ENCODE measurements around the gene LARP6. TPM values are rescaled to one million over a fixed set of nuclear protein-coding genes. Genes with fewer than 3 reads are reported as not detected.

Gene LARP6
- total and polyA plus RNA-seq, 2 of the 13 experiments (the other 11 are each of a cell fraction or from before 2014, with no cell fraction given): 2.9 to 8.2 TPM

DNA sequence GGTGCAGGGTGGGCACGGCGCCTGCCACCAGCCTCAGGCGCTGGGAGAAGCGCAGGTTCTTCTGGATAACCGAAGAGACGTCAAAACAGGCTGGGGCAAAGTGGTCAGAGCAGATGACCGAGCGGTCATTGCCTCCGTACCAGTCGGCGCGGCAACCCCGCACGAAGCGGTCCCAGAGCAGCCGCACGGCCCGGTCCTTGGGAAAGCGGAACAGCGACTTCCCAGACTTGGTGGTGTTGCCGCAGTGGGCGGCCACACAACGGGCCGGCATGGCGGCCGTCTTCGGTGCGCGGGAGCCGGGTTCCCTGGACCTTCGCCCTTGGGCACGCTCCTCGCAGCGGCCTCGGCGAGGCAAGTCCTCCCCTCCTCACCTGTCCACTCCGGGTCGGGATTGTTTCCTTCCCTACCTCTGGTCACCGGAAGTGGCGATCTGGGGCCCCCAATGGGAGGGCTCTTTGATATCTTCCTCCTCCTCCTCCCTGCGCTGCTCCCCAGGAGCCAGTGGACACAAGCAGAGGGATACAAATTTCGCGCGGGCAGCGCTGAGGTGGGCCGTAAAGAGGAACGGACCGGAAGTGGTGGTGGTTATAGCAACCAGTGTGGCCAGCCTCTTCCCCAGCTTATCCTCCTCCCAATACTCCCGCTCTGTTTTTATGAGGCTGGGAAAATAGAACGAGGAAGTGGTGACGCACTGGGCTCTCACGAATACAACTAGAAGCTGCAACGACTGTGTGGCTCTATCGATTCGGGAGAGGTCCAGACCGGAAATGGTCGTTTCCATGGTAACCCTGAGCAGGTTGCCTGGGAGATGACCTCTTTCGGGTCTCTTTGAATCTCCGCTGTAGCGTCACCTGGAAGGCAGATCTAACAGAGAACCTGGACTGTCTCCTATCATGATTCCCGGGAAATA, 38.3 kb upstream of the LARP6 start, which contains the start of the genes LRRC49 and THAP10 (continued):
- TF ChIP-seq CTCF (CRISPR knock-in tag; IDR thresholded peaks at IDR 0.05) (peak; percentile 15; the same call in 1 of the 2 replicates), NCOA5 (CRISPR knock-in tag; IDR thresholded peaks at IDR 0.05) (no peak), SIX4 (CRISPR knock-in tag; IDR thresholded peaks at IDR 0.05) (0 out of 2 replicates have a peak, but pooled peaks have one; percentile 11), NFAT5 (CRISPR knock-in tag; IDR thresholded peaks at IDR 0.05) (no peak), NFKB2 (CRISPR knock-in tag; IDR thresholded peaks at IDR 0.05; ENCODE audit: borderline replicate concordance) (0 out of 2 replicates have a peak, but pooled peaks have one; percentile 13), HNRNPH1 (optimal IDR thresholded peaks at IDR 0.05; ENCODE audit: low read depth, low read length) (no peak), ZNF20 (CRISPR knock-in tag; IDR thresholded peaks at IDR 0.05) (no peak), HOXA9 (CRISPR knock-in tag; IDR thresholded peaks at IDR 0.05; ENCODE audit: borderline replicate concordance) (no peak), FOXK1 (CRISPR knock-in tag; IDR thresholded peaks at IDR 0.05; ENCODE audit: borderline replicate concordance, low read depth) (peak; percentile 71; the same call in 1 of the 2 replicates), HNRNPLL (IDR thresholded peaks at IDR 0.05; ENCODE audit: low read depth, low read length, poor library complexity, severe bottlenecking) (peak; percentile 56), ZZZ3 (CRISPR knock-in tag; IDR thresholded peaks at IDR 0.05; ENCODE audit: borderline replicate concordance) (no peak), TCF7L2 (IDR thresholded peaks at IDR 0.05; ENCODE audit: low read depth, low read length) (no peak), CAMTA2 (CRISPR knock-in tag; IDR thresholded peaks at IDR 0.05; ENCODE audit: borderline replicate concordance) (peak; percentile 75; the same call in 1 of the 2 replicates), MTA1 (CRISPR knock-in tag; IDR thresholded peaks at IDR 0.05; ENCODE audit: borderline replicate concordance) (no peak), NPAS2 (CRISPR knock-in tag; IDR thresholded peaks at IDR 0.05; ENCODE audit: borderline replicate concordance) (no peak; the same call in 1 of the 2 replicates), FOSL1 (CRISPR knock-in tag; IDR thresholded peaks at IDR 0.05; ENCODE audit: borderline replicate concordance) (0 out of 2 replicates have a peak, but pooled peaks have one; percentile 13)
- TF ChIP-seq, protein P1, sequence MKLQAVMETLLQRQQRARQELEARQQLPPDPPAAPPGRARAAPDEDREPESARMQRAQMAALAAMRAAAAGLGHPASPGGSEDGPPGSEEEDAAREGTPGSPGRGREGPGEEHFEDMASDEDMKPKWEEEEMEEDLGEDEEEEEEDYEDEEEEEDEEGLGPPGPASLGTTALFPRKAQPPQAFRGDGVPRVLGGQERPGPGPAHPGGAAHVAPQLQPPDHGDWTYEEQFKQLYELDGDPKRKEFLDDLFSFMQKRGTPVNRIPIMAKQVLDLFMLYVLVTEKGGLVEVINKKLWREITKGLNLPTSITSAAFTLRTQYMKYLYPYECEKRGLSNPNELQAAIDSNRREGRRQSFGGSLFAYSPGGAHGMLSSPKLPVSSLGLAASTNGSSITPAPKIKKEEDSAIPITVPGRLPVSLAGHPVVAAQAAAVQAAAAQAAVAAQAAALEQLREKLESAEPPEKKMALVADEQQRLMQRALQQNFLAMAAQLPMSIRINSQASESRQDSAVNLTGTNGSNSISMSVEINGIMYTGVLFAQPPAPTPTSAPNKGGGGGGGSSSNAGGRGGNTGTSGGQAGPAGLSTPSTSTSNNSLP (IDR thresholded peaks at IDR 0.05; ENCODE audit: low read depth, low read length): no peak
- TF ChIP-seq, protein P2, sequence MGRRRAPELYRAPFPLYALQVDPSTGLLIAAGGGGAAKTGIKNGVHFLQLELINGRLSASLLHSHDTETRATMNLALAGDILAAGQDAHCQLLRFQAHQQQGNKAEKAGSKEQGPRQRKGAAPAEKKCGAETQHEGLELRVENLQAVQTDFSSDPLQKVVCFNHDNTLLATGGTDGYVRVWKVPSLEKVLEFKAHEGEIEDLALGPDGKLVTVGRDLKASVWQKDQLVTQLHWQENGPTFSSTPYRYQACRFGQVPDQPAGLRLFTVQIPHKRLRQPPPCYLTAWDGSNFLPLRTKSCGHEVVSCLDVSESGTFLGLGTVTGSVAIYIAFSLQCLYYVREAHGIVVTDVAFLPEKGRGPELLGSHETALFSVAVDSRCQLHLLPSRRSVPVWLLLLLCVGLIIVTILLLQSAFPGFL (CRISPR knock-in tag; IDR thresholded peaks at IDR 0.05): no peak
